A172 (cell line): ENCODE measurements around the gene RPS8. TPM values are rescaled to one million over a fixed set of nuclear protein-coding genes. Genes with fewer than 3 reads are reported as not detected.
"Not testable (repeated sequence)": the region's sequence is repeated elsewhere in the genome, so short reads cannot be mapped to it uniquely, and the experiment has no call there.

Source experiments
- DNase-seq: peaks from one replicate; pipeline ENCODE4 v3.0.0-alpha.2; 2015; ENCODE audit warnings: low spot score
- total RNA-seq: library from RNA; depleted of rRNA; stranded (reverse); fragments of >200 nt; shearing (Covaris generic); gene quantifications from 2 replicates; pipeline ENCODE4 v1.2.3, GENCODE V29; 2014; rRNA removed

The RPS8 gene
- total RNA-seq, 1 experiment from 2014 or later: 1,717 TPM

- no peak for DNase-seq
Measured at GRCh38 chr1:44820328-44821239, 45.2 kb downstream of the RPS8 start.

GRCh38 chr1:44821240-44821715 lies 45.9 kb downstream of the RPS8 start:
- DNase-seq: no peak

GRCh38 chr1:44822131-44822701 lies 46.9 kb downstream of the RPS8 start:
- DNase-seq: no peak

DNA sequence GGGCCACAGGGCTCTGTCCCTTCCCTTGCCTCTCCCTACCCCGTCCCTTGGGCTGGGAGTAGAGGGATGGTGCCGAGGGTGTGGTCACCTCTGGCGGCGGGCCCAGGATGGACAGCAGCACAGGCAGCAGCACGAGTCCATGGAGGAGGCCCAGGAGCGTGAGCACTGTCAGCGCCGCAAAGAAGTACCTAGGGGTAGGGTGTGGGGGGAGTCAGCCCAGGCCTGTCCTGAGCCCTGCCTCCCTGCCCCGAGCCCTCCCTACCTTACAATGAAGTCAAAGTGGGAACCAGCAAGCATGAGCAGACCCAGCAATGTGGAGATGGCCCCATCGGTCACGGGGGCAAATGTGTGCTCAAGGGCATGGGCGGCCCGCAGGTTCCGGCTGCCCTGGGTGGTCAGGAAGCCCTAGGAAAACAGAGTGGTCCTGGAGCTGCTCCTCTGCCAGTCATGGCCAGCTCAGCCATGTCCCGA lies 47.7 kb downstream of the RPS8 start:
- no peak for DNase-seq

- not testable (repeated sequence) for DNase-seq
Measured at GRCh38 chr1:44824392-44824791, 49.1 kb downstream of the RPS8 start.

DNA sequence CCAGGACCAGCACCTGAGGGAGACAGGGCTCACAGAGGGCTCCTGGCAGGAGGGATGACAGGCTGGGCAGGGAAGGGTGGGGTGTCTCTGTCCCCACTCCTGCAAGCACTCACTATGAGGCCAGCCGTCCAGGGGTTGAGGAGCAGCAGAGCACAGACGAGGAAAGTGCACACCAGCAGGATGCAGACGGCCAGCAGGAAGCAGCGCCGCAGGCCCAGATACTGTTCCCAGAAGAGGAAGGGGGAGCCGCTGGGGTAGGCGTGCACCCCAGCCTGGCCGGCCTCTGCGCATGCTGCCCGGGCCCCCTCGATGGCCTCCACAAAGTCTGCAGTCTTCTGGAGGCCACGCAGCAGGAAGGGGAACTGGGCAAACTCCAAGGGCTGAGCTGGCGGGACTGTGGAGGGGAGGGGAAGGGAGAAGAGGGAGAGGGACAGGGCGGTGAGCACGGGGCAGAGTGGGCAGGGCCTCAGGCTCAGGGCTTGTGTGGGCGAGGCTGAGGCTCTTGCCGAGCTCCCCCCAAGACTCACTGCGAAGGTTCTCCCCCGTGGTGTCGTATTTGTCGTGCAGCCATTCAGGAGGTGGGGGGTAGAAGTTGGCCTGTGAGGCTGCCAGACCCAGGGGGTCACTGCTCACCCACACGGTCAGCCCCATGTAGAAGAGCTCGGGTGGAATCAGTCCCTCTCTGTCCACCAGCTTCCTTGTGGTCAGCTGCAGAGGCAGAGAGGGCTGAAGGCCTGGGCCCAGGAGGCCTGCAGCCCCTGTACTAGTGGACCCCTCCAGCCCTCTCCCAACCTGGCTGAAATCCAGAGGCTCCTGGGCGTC lies 51.2 kb downstream of the RPS8 start:
- DNase-seq: no peak

DNA sequence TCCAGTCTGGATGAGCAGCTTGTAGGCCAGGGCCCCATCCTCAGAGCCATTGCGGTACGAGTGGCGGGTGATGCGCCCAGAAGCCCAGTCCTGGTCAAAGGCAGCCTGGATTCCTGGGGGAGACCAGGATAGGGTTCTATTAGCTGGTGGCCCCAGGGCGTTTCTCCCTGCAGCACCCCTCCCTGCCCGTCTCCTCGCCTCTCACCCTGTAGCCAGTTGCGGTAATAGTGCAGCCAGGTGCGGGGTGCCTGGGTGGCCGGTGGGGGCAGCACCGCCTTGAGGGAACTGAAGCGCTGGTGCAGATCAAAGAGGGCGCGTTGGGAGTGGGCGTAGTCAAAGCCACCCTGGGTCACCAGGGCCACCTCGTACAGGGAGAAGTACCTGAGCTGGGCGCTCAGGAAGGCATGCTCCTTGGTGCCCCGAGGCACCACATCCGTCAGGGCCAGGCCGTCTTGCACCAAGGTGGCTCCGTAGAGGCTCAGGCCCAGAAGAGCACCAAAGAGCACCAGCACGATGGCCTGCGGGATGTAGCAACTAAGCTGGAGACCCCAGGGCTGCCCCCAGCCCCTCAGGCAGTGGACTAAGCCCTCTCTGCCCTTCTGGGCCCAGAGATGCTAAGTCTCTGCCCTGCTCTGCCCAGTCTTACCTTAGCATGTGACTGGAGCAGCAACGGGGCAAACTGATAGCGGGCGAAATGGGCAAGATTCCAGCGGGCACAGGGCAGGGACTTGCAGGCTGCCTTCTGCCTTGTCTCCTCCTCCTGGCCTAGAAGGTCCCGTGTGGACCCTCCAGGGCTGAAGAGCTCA lies 52.1 kb downstream of the RPS8 start:
- DNase-seq: no peak

GRCh38 chr1:44828003-44828651 lies 52.8 kb downstream of the RPS8 start:
- DNase-seq: no peak

Other genes starting within 250 kb of the RPS8 start
- 3.7 and 4.6 TPM in 2 replicates for gene TMEM53, start 101.1 kb upstream of the RPS8 start, total RNA-seq
- not detected in 2 replicates for gene ARMH1, start 100.8 kb upstream of the RPS8 start, total RNA-seq
- not detected in 2 replicates for gene RNU5D-1, start 44.4 kb upstream of the RPS8 start, total RNA-seq
- gene KIF2C, start 35.7 kb upstream of the RPS8 start, total RNA-seq: 54.6 and 56.7 TPM in 2 replicates
- 0.05 TPM in 1 of 2 replicates, not detected in the other for gene BEST4, start 12.6 kb downstream of the RPS8 start, total RNA-seq
- 11.3 and 15.9 TPM in 2 replicates for gene PLK3, start 24.8 kb downstream of the RPS8 start, total RNA-seq
- 6.3 TPM in 1 of 2 replicates, not detected in the other for gene DYNLT4, start 31.8 kb downstream of the RPS8 start, total RNA-seq
- 4.8 and 9.4 TPM in 2 replicates for gene BTBD19, start 33.0 kb downstream of the RPS8 start, total RNA-seq
- not detected in 2 replicates for gene PTCH2, start 67.7 kb downstream of the RPS8 start, total RNA-seq
- 44.8 and 56.7 TPM in 2 replicates for gene EIF2B3, start 211.1 kb downstream of the RPS8 start, total RNA-seq
- gene HECTD3, start 235.8 kb downstream of the RPS8 start, total RNA-seq: 20.5 and 28.4 TPM in 2 replicates
- 121 and 123 TPM in 2 replicates for gene UROD, start 236.7 kb downstream of the RPS8 start, total RNA-seq